Calu3 (cell line): ENCODE results near the gene SCN4A. TPM values are rescaled to one million over a fixed set of nuclear protein-coding genes. Genes with fewer than 3 reads are reported as not detected.

ENCODE experiments used
- BruUV-seq: library from RNA; stranded (reverse); fragments of 400-500 nt; replicated peaks from 2 replicates; lab custom pipeline; 2021; lab: Mats Ljungman, UMichigan
- CTCF ChIA-PET: fragments of 300-600 bp; sonication (Branson Sonifier 250); formaldehyde crosslinking; loops from one replicate; lab custom pipeline; 2022; ENCODE audit warnings: antibody characterized with exemption; lab: Charles Lee
- DNase-seq: peaks from one replicate; pipeline ENCODE4 v3.0.0; 2022
- H3K27ac Mint-ChIP-seq: one replicate; pipeline ENCODE4 v1.8.0; 2022; ENCODE audit warnings: mixed read lengths; ENCODE audit not compliant: unreplicated experiment
- H3K27me3 Mint-ChIP-seq: one replicate; pipeline ENCODE4 v1.8.0; 2022; ENCODE audit warnings: mixed read lengths; ENCODE audit not compliant: unreplicated experiment
- H3K36me3 Mint-ChIP-seq: one replicate; pipeline ENCODE4 v1.8.0; 2022; ENCODE audit warnings: mild to moderate bottlenecking, moderate library complexity, mixed read lengths; ENCODE audit not compliant: insufficient read depth, unreplicated experiment
- H3K4me1 Mint-ChIP-seq: one replicate; pipeline ENCODE4 v1.8.0; 2022; ENCODE audit warnings: mild to moderate bottlenecking, low read depth, mixed read lengths; ENCODE audit not compliant: unreplicated experiment
- H3K4me3 Mint-ChIP-seq: one replicate; pipeline ENCODE4 v1.8.0; 2022; ENCODE audit warnings: mild to moderate bottlenecking, low read depth, moderate library complexity, mixed read lengths; ENCODE audit not compliant: unreplicated experiment
- H3K9me3 Mint-ChIP-seq: one replicate; pipeline ENCODE4 v1.8.0; 2022; ENCODE audit warnings: low read depth, mixed read lengths; ENCODE audit not compliant: unreplicated experiment
- intact Hi-C: fragments of 100-400 bp; cut with micrococcal nuclease; formaldehyde crosslinking; loops from one replicate; pipeline ENCODE4 v1.10.0; 2022; ENCODE audit not compliant: unreplicated experiment
- total RNA-seq: library from RNA; stranded (reverse); gene quantifications from 2 replicates; pipeline ENCODE4 v1.2.3, GENCODE V29; 2022
- TF ChIP-seq, protein P1 (sequence below): fragments of 200-600 bp; IDR thresholded peaks from one replicate; pipeline ENCODE4 v1.8.0; 2022; ENCODE audit warnings: antibody characterized with exemption; ENCODE audit not compliant: unreplicated experiment

The SCN4A gene
- total RNA-seq, 1 experiment from 2014 or later: not detected

- BruUV-seq: no TSS peak
These were observed 18.9 kb upstream of the SCN4A start for GRCh38 chr17:63991611-63992010.

GRCh38 chr17:63989622-63990345, 17.1 kb upstream of the SCN4A start:
- Mint-ChIP-seq H3K27ac (no peak overlapping the region), H3K4me1 (no peaks in the 10 kb centered on the region), H3K27me3 (peaks cover 54% of the 10 kb centered on the region), H3K9me3 (no peaks in the 10 kb centered on the region), H3K36me3 (peaks cover 5% of the 10 kb centered on the region), H3K4me3 (no peak overlapping the region)
- intact Hi-C loops: no loop called here
- TF ChIP-seq, protein P1, sequence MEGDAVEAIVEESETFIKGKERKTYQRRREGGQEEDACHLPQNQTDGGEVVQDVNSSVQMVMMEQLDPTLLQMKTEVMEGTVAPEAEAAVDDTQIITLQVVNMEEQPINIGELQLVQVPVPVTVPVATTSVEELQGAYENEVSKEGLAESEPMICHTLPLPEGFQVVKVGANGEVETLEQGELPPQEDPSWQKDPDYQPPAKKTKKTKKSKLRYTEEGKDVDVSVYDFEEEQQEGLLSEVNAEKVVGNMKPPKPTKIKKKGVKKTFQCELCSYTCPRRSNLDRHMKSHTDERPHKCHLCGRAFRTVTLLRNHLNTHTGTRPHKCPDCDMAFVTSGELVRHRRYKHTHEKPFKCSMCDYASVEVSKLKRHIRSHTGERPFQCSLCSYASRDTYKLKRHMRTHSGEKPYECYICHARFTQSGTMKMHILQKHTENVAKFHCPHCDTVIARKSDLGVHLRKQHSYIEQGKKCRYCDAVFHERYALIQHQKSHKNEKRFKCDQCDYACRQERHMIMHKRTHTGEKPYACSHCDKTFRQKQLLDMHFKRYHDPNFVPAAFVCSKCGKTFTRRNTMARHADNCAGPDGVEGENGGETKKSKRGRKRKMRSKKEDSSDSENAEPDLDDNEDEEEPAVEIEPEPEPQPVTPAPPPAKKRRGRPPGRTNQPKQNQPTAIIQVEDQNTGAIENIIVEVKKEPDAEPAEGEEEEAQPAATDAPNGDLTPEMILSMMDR: no peak
- DNase-seq: no peak
- CTCF ChIA-PET: interaction anchor here (1.0 kb wide), 1 partner anchor 39 kb away, joined by 3 read pairs; no protein-coding TSS in a partner anchor
- BruUV-seq: no TSS peak

More at GRCh38 chr17:63991611-63992010, 18.9 kb upstream of the SCN4A start:
- H3K36me3 Mint-ChIP-seq: no peaks in the 10 kb centered on the region
- H3K4me1 Mint-ChIP-seq: no peaks in the 10 kb centered on the region
- no peak for DNase-seq
- H3K9me3 Mint-ChIP-seq: no peaks in the 10 kb centered on the region
- CTCF ChIA-PET: no interaction called here
- no peak overlapping the region for H3K27ac Mint-ChIP-seq
- TF ChIP-seq, protein P1: no peak
- no peak overlapping the region for H3K4me3 Mint-ChIP-seq
- peaks cover 71% of the 10 kb centered on the region for H3K27me3 Mint-ChIP-seq
- intact Hi-C loops: no loop called here

- H3K27me3 Mint-ChIP-seq: peaks cover 52% of the 10 kb centered on the region
- TF ChIP-seq, protein P1: no peak
- no TSS peak for BruUV-seq
- no peaks in the 10 kb centered on the region for H3K9me3 Mint-ChIP-seq
- DNase-seq: no peak
- no peak overlapping the region for H3K4me3 Mint-ChIP-seq
- no peaks in the 10 kb centered on the region for H3K4me1 Mint-ChIP-seq
- CTCF ChIA-PET: interaction anchor here (0.6 kb wide), 1 partner anchor 63 kb away, joined by 3 read pairs; no protein-coding TSS in a partner anchor
- H3K27ac Mint-ChIP-seq: no peak overlapping the region
- intact Hi-C loops: no loop called here
- peaks cover 5% of the 10 kb centered on the region for H3K36me3 Mint-ChIP-seq
These were observed 16.3 kb upstream of the SCN4A start for GRCh38 chr17:63988741-63989621.

DNA sequence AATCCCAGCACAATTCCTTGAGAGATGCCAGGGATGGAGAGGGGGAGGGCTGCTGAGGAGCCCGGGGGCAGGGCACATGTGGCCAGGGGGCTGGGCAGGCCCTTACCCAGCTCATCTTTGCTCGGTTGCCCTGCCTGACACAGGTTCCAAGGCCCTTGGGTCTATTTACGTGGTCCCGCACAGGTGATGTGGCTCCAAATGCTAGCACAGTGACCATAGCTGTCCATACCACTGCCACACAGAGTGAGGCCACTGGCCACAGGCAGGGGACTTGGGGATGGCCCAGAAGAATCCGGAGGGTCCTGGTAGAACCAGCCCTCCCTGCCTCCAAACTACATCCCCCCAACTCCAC, 15.4 kb upstream of the SCN4A start:
- Mint-ChIP-seq H3K9me3 (no peaks in the 10 kb centered on the region), H3K27me3 (peaks cover 48% of the 10 kb centered on the region), H3K36me3 (peaks cover 5% of the 10 kb centered on the region), H3K4me1 (no peaks in the 10 kb centered on the region), H3K27ac (no peak overlapping the region), H3K4me3 (no peak overlapping the region)
- intact Hi-C loops: no loop called here
- TF ChIP-seq, protein P1: no peak
- no peak for DNase-seq
- no TSS peak for BruUV-seq
- CTCF ChIA-PET: no interaction called here
